GM21381 (cell line): ENCODE measurements around the gene NOTCH2.
"Not testable (repeated sequence)": the region's sequence is repeated elsewhere in the genome, so short reads cannot be mapped to it uniquely, and the experiment has no call there.

ENCODE experiments used
- ATAC-seq: cut with Tn5 transposase; IDR thresholded peaks from one replicate; pipeline ENCODE4 v1.9.1; 2021; ENCODE audit warnings: mild to moderate bottlenecking, moderate library complexity; ENCODE audit not compliant: unreplicated experiment

Gene NOTCH2

DNA sequence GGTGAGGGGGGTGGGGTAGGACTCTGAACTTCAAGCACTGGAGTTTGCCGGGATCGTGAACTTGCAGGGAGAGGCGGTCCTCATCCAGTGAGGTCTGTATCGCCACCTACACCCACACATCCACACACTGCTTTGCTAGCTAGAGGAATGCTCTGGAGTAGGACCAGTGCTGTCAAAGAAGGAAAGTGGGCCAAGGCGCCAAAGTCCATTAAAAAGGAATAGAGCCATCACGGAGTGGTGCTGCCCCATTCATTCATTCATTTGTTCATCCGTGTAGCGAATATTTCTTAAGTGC is 405 bp upstream of the NOTCH2 start:
- not testable (repeated sequence) for ATAC-seq

DNA sequence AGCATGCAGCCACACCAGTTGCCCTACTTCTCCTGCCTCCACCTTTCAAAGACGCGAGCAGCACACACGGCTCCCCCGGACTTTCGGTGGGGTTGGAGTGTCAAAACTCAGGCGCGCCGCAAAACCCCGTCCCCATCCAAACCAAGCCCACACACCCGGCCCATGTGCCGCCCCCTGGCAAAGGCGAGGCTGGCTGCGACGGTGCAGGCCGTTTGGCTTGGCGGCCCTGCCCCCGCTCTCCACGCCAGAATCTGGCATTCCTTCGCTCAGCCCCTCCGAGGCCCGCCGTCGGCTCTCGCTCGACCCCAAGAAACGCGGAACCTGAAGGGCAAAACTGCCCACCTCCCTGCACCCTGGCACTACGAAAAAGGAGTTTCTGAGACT is 787 bp downstream of the NOTCH2 start:
- ATAC-seq, result not testable (repeated sequence)

- not testable (repeated sequence) for ATAC-seq
These were observed 21.3 kb downstream of the NOTCH2 start for GRCh38 chr1:120048208-120048607.

DNA sequence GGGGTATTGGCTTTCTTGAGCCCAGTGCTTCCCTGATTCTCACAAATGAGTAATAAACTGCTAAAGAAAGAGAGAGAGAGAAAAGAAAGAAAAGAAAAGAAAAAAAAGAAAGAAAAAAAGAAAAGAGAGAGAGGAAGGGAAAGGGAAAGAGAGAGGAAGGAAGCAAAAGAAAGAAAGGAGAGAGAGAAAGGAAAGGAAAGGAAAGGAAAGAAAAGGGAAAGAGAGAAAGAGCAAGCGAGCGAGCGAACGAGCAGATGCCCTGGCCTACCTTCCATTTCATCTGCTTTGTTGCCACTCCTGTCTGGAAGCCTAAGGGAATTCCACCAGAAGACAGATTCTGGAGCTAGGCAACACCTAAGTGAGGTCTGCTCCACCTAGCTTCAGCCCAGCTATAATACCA is 27.7 kb downstream of the NOTCH2 start:
- not testable (repeated sequence) for ATAC-seq

- ATAC-seq, result not testable (repeated sequence)
These were observed 37.2 kb downstream of the NOTCH2 start for GRCh38 chr1:120032253-120032652.

DNA sequence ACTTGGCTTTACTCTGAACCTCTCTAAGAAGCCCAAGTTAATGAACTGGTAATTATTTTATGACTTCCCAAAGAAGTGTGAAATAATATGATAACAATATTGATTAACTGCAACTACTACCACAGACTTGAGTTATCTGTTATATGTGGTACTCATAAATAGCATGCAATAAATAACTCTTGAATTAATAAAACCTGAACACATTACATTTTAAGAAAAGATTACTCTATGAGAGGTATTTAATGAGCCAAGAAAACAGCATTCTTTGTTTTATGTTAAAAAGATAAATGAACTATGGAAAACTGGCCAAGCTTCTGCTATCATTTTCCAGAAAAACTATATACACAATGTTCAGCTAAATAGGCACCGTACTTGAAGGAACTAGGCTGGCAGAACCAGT is 45.7 kb downstream of the NOTCH2 start:
- ATAC-seq, result not testable (repeated sequence)

GRCh38 chr1:120014978-120015377 is 54.5 kb downstream of the NOTCH2 start:
- not testable (repeated sequence) for ATAC-seq

- ATAC-seq, result not testable (repeated sequence)
These were observed 61.1 kb downstream of the NOTCH2 start for GRCh38 chr1:120008320-120008719.

GRCh38 chr1:120007850-120008249 is 61.6 kb downstream of the NOTCH2 start:
- ATAC-seq, result not testable (repeated sequence)

DNA sequence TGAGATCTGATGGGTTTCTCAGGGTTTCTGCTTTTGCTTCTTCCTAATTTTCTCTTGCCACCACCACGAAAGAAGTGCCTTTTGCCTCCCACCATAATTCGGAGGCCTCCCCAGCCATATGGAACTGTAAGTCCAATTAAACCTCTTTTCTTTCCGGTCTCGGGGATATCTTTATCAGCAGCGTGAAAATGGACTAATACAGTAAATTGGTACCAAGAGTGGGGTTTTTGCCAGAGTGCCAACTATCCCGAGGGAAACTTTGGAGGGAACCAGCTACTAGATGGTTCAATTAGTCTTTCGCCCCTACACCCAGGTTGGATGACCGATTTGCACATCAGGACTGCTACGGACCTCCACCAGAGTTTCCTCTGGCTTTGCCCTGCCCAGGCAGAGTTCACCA is 68.4 kb downstream of the NOTCH2 start:
- not testable (repeated sequence) for ATAC-seq

GRCh38 chr1:119996731-119997312 is 72.6 kb downstream of the NOTCH2 start:
- ATAC-seq, result not testable (repeated sequence)

- ATAC-seq, result not testable (repeated sequence)
These were observed 73.5 kb downstream of the NOTCH2 start for GRCh38 chr1:119995975-119996374.

- no peak for ATAC-seq
These were observed 81.0 kb downstream of the NOTCH2 start for GRCh38 chr1:119988306-119989062.

GRCh38 chr1:119987686-119988085 is 81.8 kb downstream of the NOTCH2 start:
- ATAC-seq, result no peak

- ATAC-seq, result no peak
These were observed 82.3 kb downstream of the NOTCH2 start for GRCh38 chr1:119987112-119987511.

DNA sequence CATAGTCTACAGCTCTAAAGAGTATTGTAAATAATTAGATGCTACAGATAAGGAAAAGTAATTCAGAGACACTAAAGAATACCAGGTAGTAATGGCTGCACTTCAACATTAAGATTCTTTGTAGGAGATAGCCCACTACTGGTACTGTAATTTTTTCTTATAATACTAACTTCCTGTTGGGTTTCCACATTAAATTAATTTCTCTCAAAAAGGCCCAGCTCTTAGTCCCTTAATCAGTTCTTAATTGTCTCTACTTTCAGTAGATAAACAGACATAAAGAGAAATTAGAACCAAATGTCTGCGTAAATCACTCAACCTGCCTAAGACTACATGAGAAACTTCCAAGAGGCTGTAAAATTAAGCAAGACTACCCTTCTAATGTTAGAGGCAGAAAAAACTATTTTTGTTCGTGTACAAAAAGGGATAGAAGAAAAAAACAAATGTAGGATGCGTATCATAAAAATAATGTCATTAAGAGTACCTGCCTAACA is 83.4 kb downstream of the NOTCH2 start:
- ATAC-seq, result no peak

DNA sequence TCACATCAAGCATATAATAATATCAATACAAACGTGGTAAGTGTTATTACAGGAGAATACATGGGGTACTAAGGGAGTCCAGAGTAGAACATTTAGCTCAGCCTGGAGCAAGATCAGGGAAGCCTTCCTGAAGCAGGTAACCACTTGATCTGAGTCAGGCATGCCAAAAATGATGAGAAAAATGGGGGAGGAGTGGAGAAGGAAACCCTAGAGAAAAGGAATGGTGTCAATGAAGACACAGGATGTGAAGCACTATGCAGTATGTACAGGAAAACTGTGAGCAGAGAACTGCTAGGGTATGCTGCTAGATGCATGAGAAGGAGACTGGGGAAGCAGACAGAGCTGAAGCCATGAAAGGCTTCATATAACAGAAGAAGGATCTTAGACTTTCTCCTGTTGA is 84.7 kb downstream of the NOTCH2 start:
- no peak for ATAC-seq

DNA sequence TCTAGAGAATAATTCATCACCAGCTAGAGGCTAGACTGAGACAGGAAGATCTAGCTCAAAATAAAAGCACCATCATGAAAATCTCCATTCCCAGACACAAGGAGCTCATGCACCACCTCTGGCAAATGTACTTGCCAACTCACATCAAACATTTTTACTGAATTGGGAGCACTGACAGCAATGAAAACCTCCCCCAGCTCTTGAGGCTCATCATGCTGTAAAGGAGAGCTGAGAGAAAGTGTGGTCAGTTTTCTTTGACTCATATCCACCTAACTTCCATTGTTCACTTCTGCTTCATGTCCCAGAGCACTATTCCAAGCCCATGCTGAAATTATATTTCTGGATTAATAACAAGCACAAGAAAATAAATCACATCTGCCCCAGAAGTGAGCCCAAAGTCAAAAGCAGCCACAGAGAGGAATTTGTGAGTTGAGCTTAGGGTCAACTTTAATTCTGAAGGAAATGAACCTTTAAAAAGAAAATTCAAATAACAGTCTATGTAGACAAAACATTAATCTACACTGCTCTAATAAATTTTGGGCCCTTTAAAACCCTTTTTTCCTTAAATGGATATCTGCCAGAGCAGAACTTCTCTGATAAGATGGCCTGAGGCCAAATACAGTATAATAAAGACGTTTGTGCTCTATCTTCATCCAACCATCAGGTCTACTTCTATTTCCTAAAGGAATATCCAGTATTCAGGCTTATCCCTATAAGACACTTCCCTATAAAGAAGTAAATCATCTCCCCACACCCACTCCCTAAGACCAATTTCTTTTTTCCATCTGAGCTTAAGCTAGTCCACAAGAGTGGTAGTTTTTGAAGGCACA is 87.3 kb downstream of the NOTCH2 start:
- ATAC-seq, result no peak

DNA sequence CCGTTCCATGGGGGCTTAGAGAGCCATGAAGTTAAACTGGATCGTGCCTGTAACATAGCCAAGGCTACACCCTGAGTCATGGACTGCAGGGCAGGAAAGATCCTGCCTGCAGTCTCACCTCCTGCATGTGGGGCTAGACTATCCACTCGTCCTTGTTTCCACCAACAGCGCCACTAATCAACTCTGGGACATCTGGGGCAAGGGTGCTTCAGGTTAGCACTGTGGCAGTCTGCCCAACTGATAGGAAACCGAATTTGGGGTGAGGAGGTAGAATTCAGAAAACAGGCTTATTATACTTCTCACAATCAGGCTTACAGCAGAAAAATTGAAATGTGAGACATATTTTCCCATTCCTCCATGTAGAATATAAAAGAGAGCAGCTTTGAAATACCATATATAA is 88.0 kb downstream of the NOTCH2 start:
- no peak for ATAC-seq

- no peak for ATAC-seq
These were observed 91.4 kb downstream of the NOTCH2 start for GRCh38 chr1:119978018-119978505.

DNA sequence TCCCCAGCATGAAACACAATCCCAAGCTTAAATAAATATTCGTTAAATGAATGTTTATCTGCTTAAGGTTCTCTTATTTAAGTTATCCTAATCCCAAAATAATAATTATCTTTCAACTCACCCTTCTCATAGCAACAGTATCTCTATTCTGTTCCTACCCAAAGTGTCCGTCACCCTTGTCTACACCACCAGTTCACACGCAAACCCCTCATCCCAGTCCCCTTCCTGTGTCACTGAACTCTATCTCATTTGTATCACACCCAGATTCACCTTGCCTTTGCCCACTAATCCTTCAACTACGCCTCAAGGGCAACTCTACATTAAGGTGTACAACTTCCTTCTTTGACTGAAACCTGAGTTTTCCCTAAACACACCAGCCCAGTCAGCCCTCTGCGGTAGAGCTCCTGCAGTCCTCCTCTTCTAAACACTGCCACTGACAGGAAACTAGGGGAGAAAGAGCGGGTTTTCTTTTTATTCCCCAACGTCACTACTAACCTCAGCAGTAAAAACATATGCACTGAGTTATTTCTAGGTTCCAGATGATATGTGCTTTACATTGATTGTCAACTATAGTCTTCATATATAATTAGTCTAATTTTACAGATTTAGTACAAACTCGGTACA is 92.2 kb downstream of the NOTCH2 start:
- not testable (repeated sequence) for ATAC-seq
